ENCODE data around the gene MAU2. TPM values are rescaled to one million over a fixed set of nuclear protein-coding genes. Genes with fewer than 3 reads are reported as not detected.

The MAU2 gene
- total RNA-seq, 1 donor from 2014 or later = 31.7 TPM

Other genes with a start within 250 kb of the MAU2 start
- 6.2 TPM for gene TMEM161A, start 182.4 kb upstream of the MAU2 start, total RNA-seq
- gene MEF2B, start 150.6 kb upstream of the MAU2 start, total RNA-seq = not detected
- gene BORCS8, start 128.7 kb upstream of the MAU2 start, total RNA-seq = 14.5 TPM
- gene RFXANK, start 128.6 kb upstream of the MAU2 start, total RNA-seq = 14.5 TPM
- gene NR2C2AP, start 117.4 kb upstream of the MAU2 start, total RNA-seq = 12.6 TPM
- gene NCAN, start 108.9 kb upstream of the MAU2 start, total RNA-seq = 161 TPM
- gene TM6SF2, start 47.5 kb upstream of the MAU2 start, total RNA-seq = not detected
- gene SUGP1, start 320 bp upstream of the MAU2 start, total RNA-seq = 14.5 TPM
- 14.2 TPM for gene GATAD2A, start 84.8 kb downstream of the MAU2 start, total RNA-seq
- 1.2 TPM for gene TSSK6, start 194.7 kb downstream of the MAU2 start, total RNA-seq
- gene NDUFA13, start 195.4 kb downstream of the MAU2 start, total RNA-seq = 60.4 TPM
- gene YJEFN3, start 208.1 kb downstream of the MAU2 start, total RNA-seq = 1.6 TPM
- gene CILP2, start 217.4 kb downstream of the MAU2 start, total RNA-seq = 0.62 TPM